HepG2 (cell line): ENCODE results near the gene USB1. TPM values are rescaled to one million over a fixed set of nuclear protein-coding genes. Genes with fewer than 3 reads are reported as not detected.

Experiments used
- CCDC6 ChIP-seq: sonication (generic); formaldehyde crosslinking; IDR thresholded peaks from 2 replicates; pipeline ENCODE4 v1.8.1; 2022; ENCODE audit warnings: mild to moderate bottlenecking, missing genetic modification reagents, moderate library complexity
- CHCHD3 ChIP-seq: sonication (generic); formaldehyde crosslinking; IDR thresholded peaks from 2 replicates; pipeline ENCODE4 v1.8.0; 2022; ENCODE audit warnings: mild to moderate bottlenecking, missing genetic modification reagents, moderate library complexity
- MNT ChIP-seq: fragments of 450-650 bp; IDR thresholded peaks from 2 replicates; pipeline ENCODE4 v1.6.1; 2016
- PLRG1 ChIP-seq: fragments of 450-650 bp; conservative IDR thresholded peaks from 2 replicates; pipeline ENCODE4 v1.6.1; 2016
- PPARG ChIP-seq: conservative IDR thresholded peaks from 2 replicates; pipeline ENCODE4 v1.6.1; 2016; ENCODE audit warnings: missing biosample characterization, missing genetic modification reagents
- PRPF4 ChIP-seq: fragments of 200-400 bp; formaldehyde crosslinking; IDR thresholded peaks from 2 replicates; pipeline ENCODE4 v1.6.1; 2016; ENCODE audit warnings: low read length, low read depth; ENCODE audit not compliant: poor library complexity, severe bottlenecking
- SALL1 ChIP-seq: sonication (generic); formaldehyde crosslinking; IDR thresholded peaks from 2 replicates; pipeline ENCODE4 v1.8.0; 2022; ENCODE audit warnings: mild to moderate bottlenecking, missing genetic modification reagents
- SALL2 ChIP-seq: sonication (generic); formaldehyde crosslinking; IDR thresholded peaks from 2 replicates; pipeline ENCODE4 v1.8.1; 2023; ENCODE audit warnings: mild to moderate bottlenecking, missing genetic modification reagents, inconsistent platforms
- ZBTB42 ChIP-seq: sonication (generic); formaldehyde crosslinking; IDR thresholded peaks from 2 replicates; pipeline ENCODE4 v1.5.0; 2020; ENCODE audit warnings: mild to moderate bottlenecking, missing genetic modification reagents
- ZFYVE20 ChIP-seq: sonication (generic); formaldehyde crosslinking; IDR thresholded peaks from 2 replicates; pipeline ENCODE4 v1.8.0; 2023; ENCODE audit warnings: low read depth, mild to moderate bottlenecking, moderate library complexity, missing genetic modification reagents, borderline replicate concordance
- ZNF225 ChIP-seq: sonication (generic); formaldehyde crosslinking; IDR thresholded peaks from 2 replicates; pipeline ENCODE4 v1.4.0; 2020; ENCODE audit warnings: mild to moderate bottlenecking, missing genetic modification reagents
- ZNF569 ChIP-seq: sonication (generic); formaldehyde crosslinking; IDR thresholded peaks from 2 replicates; pipeline ENCODE4 v1.5.0; 2020; ENCODE audit warnings: mild to moderate bottlenecking, missing genetic modification reagents, moderate library complexity, borderline replicate concordance
- polyA plus RNA-seq, 8 experiments: library from polyadenylated mRNA; depleted of rRNA in 3 of 8; stranded (reverse) in 7 of 8; unstranded in 1 of 8; fragments of >200 nt; fragmentation: Illumina TruSeq in 4 of 8; extraction: Trizol in 4 of 8; gene quantifications; 2 replicates each; pipeline versions ENCODE4 v1.2.1 to v1.2.3, GENCODE V29; 2011 to 2016; ENCODE audit warnings: low read depth in 4 of 8, missing spikeins in 1 of 8, mixed read lengths in 1 of 8; ENCODE audit not compliant: insufficient read depth in 1 of 8
- total RNA-seq, 5 experiments: library from RNA; depleted of rRNA; stranded (reverse); fragments of >200 nt; fragmentation: Illumina TruSeq; extraction: Trizol; gene quantifications; 2 replicates each; pipeline ENCODE4 v1.2.3, GENCODE V29; 2016; ENCODE audit warnings: low read depth in 1 of 5
- TF ChIP-seq, protein P1 (sequence below): sonication (generic); formaldehyde crosslinking; conservative IDR thresholded peaks from 2 replicates; pipeline ENCODE4 v1.8.1; 2023; ENCODE audit warnings: missing genetic modification reagents
- TF ChIP-seq, protein P2 (sequence below): sonication (generic); formaldehyde crosslinking; IDR thresholded peaks from 2 replicates; pipeline ENCODE4 v1.9.0; 2021; ENCODE audit warnings: missing genetic modification reagents, mild to moderate bottlenecking, borderline replicate concordance
- TF ChIP-seq, protein P3 (sequence below): sonication (generic); formaldehyde crosslinking; IDR thresholded peaks from 2 replicates; pipeline ENCODE4 v1.9.0; 2021; ENCODE audit warnings: missing genetic modification reagents, borderline replicate concordance
- TF ChIP-seq, protein P4 (sequence below): IDR thresholded peaks from 2 replicates; pipeline ENCODE4 v1.6.1; 2016; ENCODE audit warnings: mild to moderate bottlenecking
- TF ChIP-seq, protein P5 (sequence below): sonication (generic); formaldehyde crosslinking; IDR thresholded peaks from 2 replicates; pipeline ENCODE4 v1.8.0; 2022; ENCODE audit warnings: mild to moderate bottlenecking, missing genetic modification reagents, moderate library complexity

USB1 gene
- total and polyA plus RNA-seq, 2 of the 13 experiments (the other 11 are each of a cell fraction or from before 2014, with no cell fraction given) = 16.7 to 65.4 TPM

DNA sequence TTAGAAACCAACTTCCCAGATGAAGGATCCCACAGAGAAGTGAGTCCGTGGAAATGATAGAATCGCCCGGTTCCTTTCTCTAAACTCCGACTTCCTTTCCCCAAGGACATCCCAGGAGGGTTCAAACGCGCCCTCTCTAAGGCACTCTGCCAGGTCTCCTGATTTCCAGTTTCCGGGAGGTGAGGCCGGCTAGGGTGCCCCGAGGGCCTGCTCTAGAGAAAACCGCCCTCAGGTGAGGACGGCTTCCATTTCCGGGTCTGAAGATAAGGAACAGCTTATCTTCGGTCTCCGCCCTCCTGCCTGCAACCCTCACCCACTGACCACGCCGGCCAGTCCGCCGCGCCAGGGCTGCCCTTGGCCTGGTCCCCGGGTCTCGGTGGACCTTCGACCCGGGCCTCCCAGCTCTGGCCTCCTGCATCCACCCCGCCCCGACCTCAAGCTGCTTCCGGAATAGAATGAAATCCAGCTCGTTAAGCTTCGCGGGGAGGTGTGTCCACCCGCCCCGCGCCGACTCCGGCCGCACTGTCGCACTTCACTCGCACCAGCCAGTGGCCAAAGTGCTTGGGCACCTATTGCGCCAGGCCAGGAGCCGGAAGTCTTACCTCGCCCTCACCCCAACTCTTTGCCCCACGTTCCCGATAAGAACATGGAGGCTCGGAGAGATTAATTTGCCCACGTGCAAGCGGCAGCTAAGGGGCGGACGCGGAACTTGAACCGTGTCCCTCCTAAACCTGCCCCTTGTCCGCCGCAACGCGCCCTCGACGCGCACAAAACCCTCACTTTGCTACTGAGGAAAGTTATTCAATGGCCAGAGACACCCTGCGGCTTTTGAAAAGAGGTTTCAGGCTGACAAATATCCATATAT, 23.5 kb downstream of the USB1 start (continued):
- TF ChIP-seq, protein P1, sequence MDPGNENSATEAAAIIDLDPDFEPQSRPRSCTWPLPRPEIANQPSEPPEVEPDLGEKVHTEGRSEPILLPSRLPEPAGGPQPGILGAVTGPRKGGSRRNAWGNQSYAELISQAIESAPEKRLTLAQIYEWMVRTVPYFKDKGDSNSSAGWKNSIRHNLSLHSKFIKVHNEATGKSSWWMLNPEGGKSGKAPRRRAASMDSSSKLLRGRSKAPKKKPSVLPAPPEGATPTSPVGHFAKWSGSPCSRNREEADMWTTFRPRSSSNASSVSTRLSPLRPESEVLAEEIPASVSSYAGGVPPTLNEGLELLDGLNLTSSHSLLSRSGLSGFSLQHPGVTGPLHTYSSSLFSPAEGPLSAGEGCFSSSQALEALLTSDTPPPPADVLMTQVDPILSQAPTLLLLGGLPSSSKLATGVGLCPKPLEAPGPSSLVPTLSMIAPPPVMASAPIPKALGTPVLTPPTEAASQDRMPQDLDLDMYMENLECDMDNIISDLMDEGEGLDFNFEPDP (CRISPR knock-in tag) = no peak
- 0 out of 2 replicates have a peak, but pooled peaks have one; percentile 70 for TF ChIP-seq ZNF569 (CRISPR knock-in tag)
- TF ChIP-seq, protein P2, sequence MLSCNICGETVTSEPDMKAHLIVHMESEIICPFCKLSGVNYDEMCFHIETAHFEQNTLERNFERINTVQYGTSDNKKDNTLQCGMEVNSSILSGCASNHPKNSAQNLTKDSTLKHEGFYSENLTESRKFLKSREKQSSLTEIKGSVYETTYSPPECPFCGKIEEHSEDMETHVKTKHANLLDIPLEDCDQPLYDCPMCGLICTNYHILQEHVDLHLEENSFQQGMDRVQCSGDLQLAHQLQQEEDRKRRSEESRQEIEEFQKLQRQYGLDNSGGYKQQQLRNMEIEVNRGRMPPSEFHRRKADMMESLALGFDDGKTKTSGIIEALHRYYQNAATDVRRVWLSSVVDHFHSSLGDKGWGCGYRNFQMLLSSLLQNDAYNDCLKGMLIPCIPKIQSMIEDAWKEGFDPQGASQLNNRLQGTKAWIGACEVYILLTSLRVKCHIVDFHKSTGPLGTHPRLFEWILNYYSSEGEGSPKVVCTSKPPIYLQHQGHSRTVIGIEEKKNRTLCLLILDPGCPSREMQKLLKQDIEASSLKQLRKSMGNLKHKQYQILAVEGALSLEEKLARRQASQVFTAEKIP = no peak
- TF ChIP-seq, protein P3, sequence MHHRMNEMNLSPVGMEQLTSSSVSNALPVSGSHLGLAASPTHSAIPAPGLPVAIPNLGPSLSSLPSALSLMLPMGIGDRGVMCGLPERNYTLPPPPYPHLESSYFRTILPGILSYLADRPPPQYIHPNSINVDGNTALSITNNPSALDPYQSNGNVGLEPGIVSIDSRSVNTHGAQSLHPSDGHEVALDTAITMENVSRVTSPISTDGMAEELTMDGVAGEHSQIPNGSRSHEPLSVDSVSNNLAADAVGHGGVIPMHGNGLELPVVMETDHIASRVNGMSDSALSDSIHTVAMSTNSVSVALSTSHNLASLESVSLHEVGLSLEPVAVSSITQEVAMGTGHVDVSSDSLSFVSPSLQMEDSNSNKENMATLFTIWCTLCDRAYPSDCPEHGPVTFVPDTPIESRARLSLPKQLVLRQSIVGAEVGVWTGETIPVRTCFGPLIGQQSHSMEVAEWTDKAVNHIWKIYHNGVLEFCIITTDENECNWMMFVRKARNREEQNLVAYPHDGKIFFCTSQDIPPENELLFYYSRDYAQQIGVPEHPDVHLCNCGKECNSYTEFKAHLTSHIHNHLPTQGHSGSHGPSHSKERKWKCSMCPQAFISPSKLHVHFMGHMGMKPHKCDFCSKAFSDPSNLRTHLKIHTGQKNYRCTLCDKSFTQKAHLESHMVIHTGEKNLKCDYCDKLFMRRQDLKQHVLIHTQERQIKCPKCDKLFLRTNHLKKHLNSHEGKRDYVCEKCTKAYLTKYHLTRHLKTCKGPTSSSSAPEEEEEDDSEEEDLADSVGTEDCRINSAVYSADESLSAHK = 0 out of 2 replicates have a peak, but pooled peaks have one; percentile 38
- TF ChIP-seq, protein P4, sequence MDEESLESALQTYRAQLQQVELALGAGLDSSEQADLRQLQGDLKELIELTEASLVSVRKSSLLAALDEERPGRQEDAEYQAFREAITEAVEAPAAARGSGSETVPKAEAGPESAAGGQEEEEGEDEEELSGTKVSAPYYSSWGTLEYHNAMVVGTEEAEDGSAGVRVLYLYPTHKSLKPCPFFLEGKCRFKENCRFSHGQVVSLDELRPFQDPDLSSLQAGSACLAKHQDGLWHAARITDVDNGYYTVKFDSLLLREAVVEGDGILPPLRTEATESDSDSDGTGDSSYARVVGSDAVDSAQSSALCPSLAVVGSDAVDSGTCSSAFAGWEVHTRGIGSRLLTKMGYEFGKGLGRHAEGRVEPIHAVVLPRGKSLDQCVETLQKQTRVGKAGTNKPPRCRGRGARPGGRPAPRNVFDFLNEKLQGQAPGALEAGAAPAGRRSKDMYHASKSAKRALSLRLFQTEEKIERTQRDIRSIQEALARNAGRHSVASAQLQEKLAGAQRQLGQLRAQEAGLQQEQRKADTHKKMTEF = peak; percentile 96
- peak; percentile 10; the same call in 1 of the 2 replicates for TF ChIP-seq CHCHD3 (CRISPR knock-in tag)
- peak; percentile 36 for TF ChIP-seq MNT
- TF ChIP-seq ZFYVE20 (CRISPR knock-in tag) = no peak
- TF ChIP-seq, protein P5, sequence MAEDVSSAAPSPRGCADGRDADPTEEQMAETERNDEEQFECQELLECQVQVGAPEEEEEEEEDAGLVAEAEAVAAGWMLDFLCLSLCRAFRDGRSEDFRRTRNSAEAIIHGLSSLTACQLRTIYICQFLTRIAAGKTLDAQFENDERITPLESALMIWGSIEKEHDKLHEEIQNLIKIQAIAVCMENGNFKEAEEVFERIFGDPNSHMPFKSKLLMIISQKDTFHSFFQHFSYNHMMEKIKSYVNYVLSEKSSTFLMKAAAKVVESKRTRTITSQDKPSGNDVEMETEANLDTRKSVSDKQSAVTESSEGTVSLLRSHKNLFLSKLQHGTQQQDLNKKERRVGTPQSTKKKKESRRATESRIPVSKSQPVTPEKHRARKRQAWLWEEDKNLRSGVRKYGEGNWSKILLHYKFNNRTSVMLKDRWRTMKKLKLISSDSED (CRISPR knock-in tag) = no peak
- peak; percentile 95 for TF ChIP-seq ZBTB42
- TF ChIP-seq ZNF225 = no peak
- no peak for TF ChIP-seq PRPF4
- no peak for TF ChIP-seq PLRG1
- peak; percentile 94; the same call in 1 of the 2 replicates for TF ChIP-seq CCDC6 (CRISPR knock-in tag)
- peak; percentile 85 for TF ChIP-seq PPARG (CRISPR knock-in tag)
- TF ChIP-seq SALL1 (CRISPR knock-in tag) = peak; percentile 90
- peak; percentile 87 for TF ChIP-seq SALL2 (CRISPR knock-in tag)
